Aortic smooth muscle cell (primary cell): ENCODE results near the gene PPFIA4. TPM values are rescaled to one million over a fixed set of nuclear protein-coding genes. Genes with fewer than 3 reads are reported as not detected.

Experiments
- total RNA-seq: library from RNA; depleted of rRNA; stranded (reverse); fragments of >200 nt; gene quantifications from 2 replicates; pipeline ENCODE4 v1.2.3, GENCODE V29; 2014

PPFIA4 gene
- total RNA-seq, result 0.26 and 0.50 TPM in 2 replicates

GRCh38 chr1:203026031-203026665, at the start of gene PPFIA4:
Gene PPFIA4 (plus strand): TSS chr1:203026491. CDS start chr1:203039009, 12,518 bp downstream.

DNA sequence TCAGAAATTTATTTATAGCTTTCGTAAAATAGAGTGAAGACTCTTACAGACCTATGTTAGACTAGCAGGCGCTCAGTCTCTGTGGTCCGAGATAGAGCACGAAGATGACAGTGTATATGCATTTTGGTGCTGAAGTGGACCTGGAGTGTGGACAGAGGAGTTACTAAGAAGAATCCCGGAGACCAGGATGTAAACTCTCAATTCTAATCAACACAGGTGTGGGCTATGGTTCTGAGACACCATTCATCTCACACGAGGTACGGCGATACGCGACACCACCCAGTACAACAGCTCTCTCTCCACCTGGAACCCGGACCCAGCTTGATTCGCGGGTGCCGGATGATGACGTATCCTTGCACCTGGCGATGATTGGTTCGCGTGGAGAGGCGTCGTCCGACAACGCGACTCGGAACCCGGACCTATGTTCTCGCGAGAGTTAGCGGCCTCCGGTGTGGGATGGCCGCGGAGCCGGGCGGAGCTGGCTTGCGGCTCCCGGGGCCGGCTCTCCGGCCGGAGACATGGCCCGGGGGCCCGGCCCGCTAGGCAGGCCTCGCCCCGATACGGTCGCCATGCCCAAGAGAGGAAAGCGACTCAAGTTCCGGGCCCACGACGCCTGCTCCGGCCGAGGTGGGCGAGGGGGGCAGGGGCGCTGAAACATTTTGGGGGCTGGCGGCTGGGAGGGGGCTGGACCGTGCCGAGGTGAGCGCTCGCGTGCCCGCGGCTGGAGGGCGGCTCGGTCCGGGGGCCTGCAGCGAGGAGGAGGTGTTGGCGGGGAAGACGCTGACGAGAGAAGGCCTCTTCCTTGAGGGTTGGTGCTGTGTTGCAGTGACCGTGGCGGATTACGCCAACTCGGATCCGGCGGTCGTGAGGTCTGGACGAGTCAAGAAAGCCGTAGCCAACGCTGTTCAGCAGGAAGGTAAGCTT, 19.1 kb upstream of the PPFIA4 start, which contains the start of gene TMEM183A:
Gene TMEM183A, plus strand, starts transcription at position 427 of the 924 bp plus-strand sequence. Its CDS starts 92 bp downstream, at position 519.

DNA sequence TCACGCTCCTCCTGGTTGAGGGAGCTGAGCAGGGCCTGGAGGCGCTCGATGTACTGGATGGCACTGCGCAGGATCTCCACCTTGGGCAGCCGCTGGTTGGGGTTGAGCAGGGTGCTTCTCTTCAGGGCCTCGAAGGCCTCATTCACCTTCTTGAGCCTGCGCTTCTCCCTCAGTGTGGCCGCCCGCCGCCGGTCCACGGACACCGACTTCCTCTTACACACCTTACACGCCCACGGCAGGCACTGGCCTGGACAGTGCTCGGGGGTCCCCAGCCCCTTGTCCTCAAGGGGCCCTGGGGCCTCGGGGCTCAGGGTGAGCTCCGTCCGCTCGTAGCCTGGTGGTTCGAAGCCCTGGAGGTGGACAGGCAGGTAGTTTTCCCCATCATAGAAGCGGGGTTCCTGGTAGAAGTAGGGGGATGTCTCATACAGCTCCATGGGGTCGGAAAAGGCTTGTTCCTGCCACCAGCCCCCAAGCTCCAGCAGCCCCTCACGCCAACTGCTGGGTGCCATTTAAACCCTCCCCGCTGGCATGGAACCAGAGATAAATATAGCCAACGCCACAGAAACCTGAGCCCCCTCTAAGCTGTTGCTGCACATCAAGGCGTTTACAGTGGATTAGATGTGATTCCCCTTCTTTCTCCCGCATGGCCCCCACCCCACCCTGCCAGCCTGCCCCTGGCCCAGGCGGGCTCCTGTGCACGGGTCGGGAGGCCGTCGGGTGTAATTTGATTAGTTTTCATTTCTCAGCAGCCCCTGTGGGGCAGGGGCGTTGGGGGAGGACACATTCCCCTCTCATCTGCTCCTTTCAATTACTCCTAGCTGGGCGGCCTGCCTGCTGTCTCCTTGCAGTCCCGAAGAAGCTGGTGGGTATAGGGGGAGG, 59.5 kb downstream of the PPFIA4 start, which contains the start of gene MYOG:
Gene MYOG, minus strand, starts transcription at position 485 of the 879 bp plus-strand sequence. Its CDS starts 51 bp downstream, at position 434.

DNA sequence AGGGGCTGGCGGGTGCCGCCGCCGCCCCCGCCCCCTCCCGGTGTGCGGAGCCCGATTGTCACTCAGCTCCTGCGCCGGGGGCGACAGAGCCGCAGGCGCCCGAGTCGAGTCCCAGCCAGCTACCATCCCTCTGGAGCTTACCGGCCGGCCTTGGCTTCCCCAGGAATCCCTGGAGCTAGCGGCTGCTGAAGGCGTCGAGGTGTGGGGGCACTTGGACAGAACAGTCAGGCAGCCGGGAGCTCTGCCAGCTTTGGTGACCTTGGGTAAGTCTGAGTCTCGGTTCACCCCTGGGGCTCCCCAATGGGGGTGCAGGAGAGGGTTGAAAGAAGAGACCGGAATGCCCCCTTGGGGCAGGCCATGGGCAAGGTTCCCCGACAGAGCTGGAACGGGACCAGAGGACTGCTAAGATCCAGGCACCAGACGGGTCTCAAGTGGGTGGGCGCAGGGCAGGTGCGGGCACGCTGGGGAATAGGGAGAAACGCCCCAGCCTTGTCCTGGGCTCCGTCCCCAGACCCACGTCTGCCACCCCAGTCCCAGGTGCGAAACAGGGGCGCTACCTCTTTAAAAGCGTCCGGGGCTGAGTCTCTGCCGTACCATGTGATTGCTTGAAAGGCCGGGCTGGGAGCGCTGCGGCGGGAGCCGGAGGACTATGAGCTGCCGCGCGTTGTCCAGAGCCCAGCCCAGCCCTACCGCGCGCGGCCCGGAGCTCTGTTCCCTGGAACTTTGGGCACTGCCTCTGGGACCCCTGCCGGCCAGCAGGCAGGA, 101.6 kb downstream of the PPFIA4 start, which contains the start of gene ADORA1:
Gene ADORA1, plus strand, starts transcription at position 61 of the 765 bp plus-strand sequence. CDS start 1,116 bp downstream, outside the sequence.

Other genes starting within 250 kb of the PPFIA4 start
- gene KDM5B, start 218.1 kb upstream of the PPFIA4 start, total RNA-seq, result 49.5 and 65.2 TPM in 2 replicates
- gene PCAT6, start 215.5 kb upstream of the PPFIA4 start, total RNA-seq, result 0.25 TPM in 1 of 2 replicates, not detected in the other
- 7.0 and 9.0 TPM in 2 replicates for gene RABIF, start 137.3 kb upstream of the PPFIA4 start, total RNA-seq
- gene KLHL12, start 99.3 kb upstream of the PPFIA4 start, total RNA-seq, result 33.4 and 33.8 TPM in 2 replicates
- gene ADIPOR1, start 68.2 kb upstream of the PPFIA4 start, total RNA-seq, result 145 and 163 TPM in 2 replicates
- 50.6 and 52.1 TPM in 2 replicates for gene CYB5R1, start 59.2 kb upstream of the PPFIA4 start, total RNA-seq
- 63.8 and 71.7 TPM in 2 replicates for gene TMEM183A, start 19.1 kb upstream of the PPFIA4 start, total RNA-seq
- not detected in 2 replicates for gene MYOG, start 59.5 kb downstream of the PPFIA4 start, total RNA-seq
- gene ADORA1, start 101.2 kb downstream of the PPFIA4 start, total RNA-seq, result 0.26 TPM in 1 of 2 replicates, not detected in the other
- 0.06 TPM in 1 of 2 replicates, not detected in the other for gene MYBPH, start 149.3 kb downstream of the PPFIA4 start, total RNA-seq
- gene CHI3L1, start 160.2 kb downstream of the PPFIA4 start, total RNA-seq, result 0.06 and 0.13 TPM in 2 replicates
- gene CHIT1, start 203.2 kb downstream of the PPFIA4 start, total RNA-seq, result not detected in 2 replicates